GM12878 (cell line): ENCODE results near the gene KRT12. TPM values are rescaled to one million over a fixed set of nuclear protein-coding genes. Genes with fewer than 3 reads are reported as not detected.

Source experiments
- ATAC-seq: fragments of 200-7000 bp; cut with Tn5 transposase; 3 replicates; pipeline ENCODE4 v1.9.1; 2020; ENCODE audit warnings: mild to moderate bottlenecking, moderate library complexity
- BruUV-seq: library from RNA; stranded (reverse); fragments of 400-500 nt; replicated peaks from 2 replicates; lab custom pipeline; 2021; lab: Mats Ljungman, UMichigan
- CTCF ChIA-PET: fragments of 300-600 bp; sonication (Branson Sonifier 250); formaldehyde crosslinking; extraction: SDS; loops from one replicate; lab custom pipeline; 2021; ENCODE audit warnings: inconsistent platforms; lab: Yijun Ruan, JAX
- POLR2A ChIA-PET: fragments of 350-600 bp; formaldehyde crosslinking; extraction: SDS; loops from one replicate; lab custom pipeline; 2021; ENCODE audit warnings: inconsistent platforms; lab: Charles Lee
- RAD21 ChIA-PET: fragments of 300-600 bp; sonication (Branson Sonifier 250); formaldehyde crosslinking; loops from one replicate; lab custom pipeline; 2023; ENCODE audit warnings: antibody characterized with exemption; ENCODE audit not compliant: unreplicated experiment; lab: Charles Lee
- SMC1A ChIA-PET: fragments of 300-600 bp; sonication (Branson Sonifier 250); formaldehyde crosslinking; loops from one replicate; lab custom pipeline; 2023; ENCODE audit not compliant: unreplicated experiment, uncharacterized antibody; lab: Charles Lee
- DNase-seq: peaks from one replicate; pipeline ENCODE4 v3.0.0-alpha.2; 2011; ENCODE audit warnings: low read depth, low spot score
- FAIRE-seq: peaks from 3 replicates; lab custom pipeline; 2011; peaks lifted over from hg19 to GRCh38; lab: Jason Lieb, UNC
- H2AFZ ChIP-seq: 2 replicates; pipeline ENCODE4 v1.6.0; 2011; ENCODE audit warnings: low read depth, low read length, control low read depth; ENCODE audit not compliant: control insufficient read depth
- H3K27ac ChIP-seq: 2 replicates; pipeline ENCODE4 v1.5.1; 2011; ENCODE audit warnings: control low read depth; ENCODE audit not compliant: control insufficient read depth, insufficient read depth
- H3K27me3 ChIP-seq, 2 experiments: replicated peaks in 1 of 2; 2 replicates each; pipeline versions ENCODE4 v1.6.0 to v1.6.1; 2011; ENCODE audit warnings: low read length in 1 of 2; ENCODE audit not compliant: control insufficient read depth in 2 of 2, insufficient read depth in 2 of 2
- H3K36me3 ChIP-seq, 2 experiments: 2 replicates each; pipeline ENCODE4 v1.5.1; 2011; ENCODE audit warnings: low read length in 1 of 2; ENCODE audit not compliant: control insufficient read depth in 2 of 2, insufficient read depth in 2 of 2
- H3K4me1 ChIP-seq: 2 replicates; pipeline ENCODE4 v1.6.1; 2011; ENCODE audit warnings: mild to moderate bottlenecking, low read length, moderate library complexity, mixed read lengths; ENCODE audit not compliant: control insufficient read depth, insufficient read depth
- H3K4me2 ChIP-seq: 2 replicates; pipeline ENCODE4 v1.6.0; 2011; ENCODE audit warnings: control low read depth; ENCODE audit not compliant: control insufficient read depth, insufficient read depth
- H3K4me3 ChIP-seq: fragments of 200-600 bp; sonication (generic); 2 replicates; pipeline ENCODE4 v1.5.1; 2016
- H3K79me2 ChIP-seq: 2 replicates; pipeline ENCODE4 v1.6.0; 2011; ENCODE audit warnings: low read length; ENCODE audit not compliant: control insufficient read depth, insufficient read depth
- H3K9ac ChIP-seq: 2 replicates; pipeline ENCODE4 v1.8.0; 2011; ENCODE audit warnings: low read length, control low read depth, mixed read lengths; ENCODE audit not compliant: control insufficient read depth, insufficient read depth
- H3K9me3 ChIP-seq: replicated peaks from 3 replicates; pipeline ENCODE4 v1.5.1; 2011; ENCODE audit warnings: mild to moderate bottlenecking, low read length; ENCODE audit not compliant: control insufficient read depth, insufficient read depth
- H4K20me1 ChIP-seq: 2 replicates; pipeline ENCODE4 v1.6.0; 2011; ENCODE audit not compliant: control insufficient read depth, insufficient read depth
- BRCA1 ChIP-seq: IDR thresholded peaks from 2 replicates; pipeline ENCODE4 v1.6.1; 2011; ENCODE audit warnings: low read depth, low read length, improper control_type of control experiment
- CBFB ChIP-seq: IDR thresholded peaks from 2 replicates; pipeline ENCODE4 v1.6.1; 2016; ENCODE audit warnings: antibody characterized with exemption, low read depth
- EP300 ChIP-seq, 2 experiments: fragments of 150-350 bp in 1 of 2; IDR thresholded peaks; 2 replicates each; pipeline ENCODE4 v1.6.1; 2011 to 2012; ENCODE audit warnings: low read depth in 2 of 2, low read length in 2 of 2, borderline replicate concordance in 1 of 2, improper control_type of control experiment in 1 of 2, inconsistent platforms in 1 of 2; ENCODE audit not compliant: control insufficient read depth in 1 of 2
- JUNB ChIP-seq: IDR thresholded peaks from 2 replicates; pipeline ENCODE4 v1.6.1; 2016; ENCODE audit warnings: antibody characterized with exemption, mild to moderate bottlenecking
- MTA3 ChIP-seq: IDR thresholded peaks from 2 replicates; pipeline ENCODE4 v1.6.1; 2012; ENCODE audit warnings: low read length, inconsistent platforms, borderline replicate concordance
- NFYA ChIP-seq: IDR thresholded peaks from 2 replicates; pipeline ENCODE4 v1.6.1; 2011; ENCODE audit warnings: low read depth, mild to moderate bottlenecking, low read length, improper control_type of control experiment, borderline replicate concordance
- POLR2A ChIP-seq: IDR thresholded peaks from 2 replicates; pipeline ENCODE4 v1.6.1; 2011; ENCODE audit warnings: low read depth, mild to moderate bottlenecking, low read length
- RAD21 ChIP-seq: IDR thresholded peaks from 2 replicates; pipeline ENCODE4 v1.6.1; 2011; ENCODE audit warnings: mild to moderate bottlenecking, low read depth, low read length, moderate library complexity; ENCODE audit not compliant: insufficient read depth
- RAD51 ChIP-seq: fragments of 450-650 bp; IDR thresholded peaks from 2 replicates; pipeline ENCODE4 v1.6.1; 2016; ENCODE audit warnings: moderate library complexity, mild to moderate bottlenecking, inconsistent platforms
- RB1 ChIP-seq: fragments of 450-650 bp; formaldehyde crosslinking; IDR thresholded peaks from 2 replicates; pipeline ENCODE4 v1.6.1; 2017; ENCODE audit warnings: mild to moderate bottlenecking, borderline replicate concordance
- SIN3A ChIP-seq: IDR thresholded peaks from 2 replicates; pipeline ENCODE4 v1.6.1; 2012; ENCODE audit warnings: low read depth, low read length, improper control_type of control experiment
- SMAD5 ChIP-seq: IDR thresholded peaks from 2 replicates; pipeline ENCODE4 v1.6.1; 2016; ENCODE audit warnings: antibody characterized with exemption, low read depth
- ZBED1 ChIP-seq: IDR thresholded peaks from 2 replicates; pipeline ENCODE4 v1.6.1; 2016; ENCODE audit warnings: borderline replicate concordance
- ZZZ3 ChIP-seq: IDR thresholded peaks from 2 replicates; pipeline ENCODE4 v1.6.1; 2011; ENCODE audit warnings: low read depth; ENCODE audit not compliant: control insufficient read depth, insufficient read length
- WGBS: methylation state at CpG from one replicate; pipeline ENCODE4 v1.1.6; 2016; ENCODE audit warnings: low lambda C conversion rate; ENCODE audit not compliant: insufficient replicate concordance, insufficient coverage; ENCODE audit errors: missing lambda C conversion rate; 5-methylcytosine and 5-hydroxymethylcytosine counted together
- in situ Hi-C: fragments of 300-500 bp; cut with MboI; formaldehyde crosslinking; loops from 9 replicates; pipeline ENCODE4 v1.14.3; 2018; ENCODE audit warnings: mixed read lengths
- intact Hi-C: fragments of 100-400 bp; cut with micrococcal nuclease; formaldehyde crosslinking; loops from one replicate; pipeline ENCODE4 v1.14.2; 2022; ENCODE audit not compliant: unreplicated experiment
- polyA plus RNA-seq, 11 experiments: library from polyadenylated mRNA; depleted of rRNA in 4 of 11; unstranded in 6 of 11; stranded (reverse) in 5 of 11; fragments of >200 nt; fragmentation: Nextera tagmentation in 4 of 11; fragmentation: Illumina TruSeq in 1 of 11; extraction: Ambion mirVana in 4 of 11; extraction: Trizol in 1 of 11; gene quantifications; 1 replicate in 1 of 11; 2 replicates in 10 of 11; pipeline versions ENCODE4 v1.2.1 to v1.2.3, GENCODE V29; 2011 to 2016; ENCODE audit warnings: inconsistent platforms in 2 of 11, missing spikeins in 2 of 11, low read depth in 1 of 11
- total RNA-seq, 4 experiments: library from RNA; depleted of rRNA in 3 of 4; stranded (reverse); fragments of >200 nt in 3 of 4; fragmentation: Illumina TruSeq in 1 of 4; extraction: Trizol in 1 of 4; gene quantifications; 2 replicates each; pipeline versions ENCODE4 v1.2.1 to v1.2.3, GENCODE V29; 2013 to 2021
- TF ChIP-seq, protein P1 (sequence below): fragments of 450-650 bp; IDR thresholded peaks from 2 replicates; pipeline ENCODE4 v1.6.1; 2017; ENCODE audit warnings: low read depth, mild to moderate bottlenecking, moderate library complexity
- TF ChIP-seq, protein P2 (sequence below): fragments of 450-650 bp; IDR thresholded peaks from 2 replicates; pipeline ENCODE4 v1.6.1; 2018; ENCODE audit warnings: borderline replicate concordance, mild to moderate bottlenecking; ENCODE audit not compliant: partially characterized antibody
- TF ChIP-seq, protein P3 (sequence below): IDR thresholded peaks from 2 replicates; pipeline ENCODE4 v1.6.1; 2011; ENCODE audit warnings: borderline replicate concordance, low read depth, mild to moderate bottlenecking, moderate library complexity, low read length; ENCODE audit not compliant: insufficient read depth, poor library complexity, severe bottlenecking

The KRT12 gene
- total and polyA plus RNA-seq, 10 of the 15 experiments (the other 5 are each of a cell fraction or from before 2014, with no cell fraction given): not detected

DNA sequence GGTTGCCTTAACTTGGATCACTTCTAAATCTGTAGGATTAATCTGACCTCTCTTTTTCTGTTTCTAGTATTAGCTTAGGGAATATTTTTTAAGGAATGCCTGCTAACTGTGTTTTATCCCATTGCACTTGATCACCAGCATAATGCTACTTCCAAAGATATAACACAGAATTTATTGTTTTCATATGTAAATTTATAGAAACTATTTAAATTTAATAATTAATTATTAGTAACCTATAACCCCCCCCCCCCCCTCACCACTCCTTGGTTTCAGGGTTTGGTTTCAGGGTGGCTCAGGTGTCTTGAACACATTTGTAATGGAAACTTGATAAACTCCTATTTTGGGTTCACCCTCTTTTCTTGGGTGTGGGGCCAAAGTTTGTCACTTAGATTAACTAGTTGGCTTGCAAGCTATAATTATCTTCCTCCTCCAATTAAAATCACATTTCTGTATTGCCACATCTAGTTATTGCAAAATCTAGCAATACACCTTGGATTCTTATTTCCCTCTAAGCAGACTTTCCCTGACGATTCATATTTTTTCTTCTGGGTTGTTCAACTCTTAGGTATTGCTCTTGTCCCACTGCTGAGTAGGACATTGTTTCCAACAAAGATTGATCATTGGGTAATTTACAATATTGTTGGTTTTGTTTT is 18.3 kb downstream of the KRT12 start (continued):
- no peak for TF ChIP-seq NFYA
- TF ChIP-seq, protein P1, sequence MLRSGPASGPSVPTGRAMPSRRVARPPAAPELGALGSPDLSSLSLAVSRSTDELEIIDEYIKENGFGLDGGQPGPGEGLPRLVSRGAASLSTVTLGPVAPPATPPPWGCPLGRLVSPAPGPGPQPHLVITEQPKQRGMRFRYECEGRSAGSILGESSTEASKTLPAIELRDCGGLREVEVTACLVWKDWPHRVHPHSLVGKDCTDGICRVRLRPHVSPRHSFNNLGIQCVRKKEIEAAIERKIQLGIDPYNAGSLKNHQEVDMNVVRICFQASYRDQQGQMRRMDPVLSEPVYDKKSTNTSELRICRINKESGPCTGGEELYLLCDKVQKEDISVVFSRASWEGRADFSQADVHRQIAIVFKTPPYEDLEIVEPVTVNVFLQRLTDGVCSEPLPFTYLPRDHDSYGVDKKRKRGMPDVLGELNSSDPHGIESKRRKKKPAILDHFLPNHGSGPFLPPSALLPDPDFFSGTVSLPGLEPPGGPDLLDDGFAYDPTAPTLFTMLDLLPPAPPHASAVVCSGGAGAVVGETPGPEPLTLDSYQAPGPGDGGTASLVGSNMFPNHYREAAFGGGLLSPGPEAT: no peak

DNA sequence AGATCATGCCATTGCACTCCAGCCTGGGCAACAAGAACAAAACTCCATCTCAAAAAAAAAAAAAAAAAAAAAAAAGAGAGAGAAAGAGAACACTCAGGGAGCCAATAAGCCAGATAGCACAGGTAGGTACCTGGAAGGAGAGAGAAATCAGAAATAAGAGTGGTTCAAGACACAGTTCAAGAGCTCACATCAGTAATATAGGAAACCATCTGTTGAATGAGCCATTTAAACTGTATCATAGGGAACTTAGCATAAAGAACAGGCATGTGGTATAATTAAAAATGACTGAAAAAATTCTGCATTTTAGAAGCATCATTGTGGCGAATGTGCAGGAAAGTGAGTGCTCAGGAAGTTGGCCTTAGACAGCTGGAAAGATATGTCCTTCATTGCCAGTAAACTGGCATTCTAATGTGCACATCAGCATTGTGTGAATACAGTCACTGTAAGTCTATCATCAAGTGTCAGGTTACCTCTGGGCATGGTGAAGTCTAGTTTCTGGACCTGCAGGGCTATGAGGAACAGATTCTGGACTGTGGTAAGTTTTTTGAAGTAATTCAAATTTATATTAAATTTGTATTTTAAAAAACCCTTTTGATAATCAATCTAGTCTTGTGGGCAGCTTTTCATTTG is 20.4 kb downstream of the KRT12 start:
- no peak for TF ChIP-seq SIN3A
- no peak for TF ChIP-seq CBFB
- no peak for TF ChIP-seq EP300 (IDR thresholded peaks at IDR 0.05; ENCODE audit: borderline replicate concordance in 1 of 2, control insufficient read depth in 1 of 2, low read depth in 2 of 2, low read length in 2 of 2)
- TF ChIP-seq ZZZ3: no peak
- TF ChIP-seq ZBED1: no peak
- TF ChIP-seq JUNB: no peak
- TF ChIP-seq RAD51: no peak
- TF ChIP-seq POLR2A: no peak
- no peak for TF ChIP-seq BRCA1
- TF ChIP-seq SMAD5: no peak
- TF ChIP-seq, protein P2, sequence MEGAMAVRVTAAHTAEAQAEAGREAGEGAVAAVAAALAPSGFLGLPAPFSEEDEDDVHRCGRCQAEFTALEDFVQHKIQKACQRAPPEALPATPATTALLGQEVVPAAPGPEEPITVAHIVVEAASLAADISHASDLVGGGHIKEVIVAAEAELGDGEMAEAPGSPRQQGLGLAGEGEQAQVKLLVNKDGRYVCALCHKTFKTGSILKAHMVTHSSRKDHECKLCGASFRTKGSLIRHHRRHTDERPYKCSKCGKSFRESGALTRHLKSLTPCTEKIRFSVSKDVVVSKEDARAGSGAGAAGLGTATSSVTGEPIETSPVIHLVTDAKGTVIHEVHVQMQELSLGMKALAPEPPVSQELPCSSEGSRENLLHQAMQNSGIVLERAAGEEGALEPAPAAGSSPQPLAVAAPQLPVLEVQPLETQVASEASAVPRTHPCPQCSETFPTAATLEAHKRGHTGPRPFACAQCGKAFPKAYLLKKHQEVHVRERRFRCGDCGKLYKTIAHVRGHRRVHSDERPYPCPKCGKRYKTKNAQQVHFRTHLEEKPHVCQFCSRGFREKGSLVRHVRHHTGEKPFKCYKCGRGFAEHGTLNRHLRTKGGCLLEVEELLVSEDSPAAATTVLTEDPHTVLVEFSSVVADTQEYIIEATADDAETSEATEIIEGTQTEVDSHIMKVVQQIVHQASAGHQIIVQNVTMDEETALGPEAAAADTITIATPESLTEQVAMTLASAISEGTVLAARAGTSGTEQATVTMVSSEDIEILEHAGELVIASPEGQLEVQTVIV: no peak
- TF ChIP-seq, protein P3, sequence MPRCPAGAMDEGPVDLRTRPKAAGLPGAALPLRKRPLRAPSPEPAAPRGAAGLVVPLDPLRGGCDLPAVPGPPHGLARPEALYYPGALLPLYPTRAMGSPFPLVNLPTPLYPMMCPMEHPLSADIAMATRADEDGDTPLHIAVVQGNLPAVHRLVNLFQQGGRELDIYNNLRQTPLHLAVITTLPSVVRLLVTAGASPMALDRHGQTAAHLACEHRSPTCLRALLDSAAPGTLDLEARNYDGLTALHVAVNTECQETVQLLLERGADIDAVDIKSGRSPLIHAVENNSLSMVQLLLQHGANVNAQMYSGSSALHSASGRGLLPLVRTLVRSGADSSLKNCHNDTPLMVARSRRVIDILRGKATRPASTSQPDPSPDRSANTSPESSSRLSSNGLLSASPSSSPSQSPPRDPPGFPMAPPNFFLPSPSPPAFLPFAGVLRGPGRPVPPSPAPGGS: no peak
- TF ChIP-seq RAD21: no peak
- no peak for TF ChIP-seq MTA3
- TF ChIP-seq RB1: no peak
- SMC1A ChIA-PET: interaction anchor here (1.1 to 3.3 kb wide), 2 partner anchors 10 to 12 kb away, joined by 3 to 11 read pairs; no protein-coding TSS in a partner anchor
- FAIRE-seq (no peak), ATAC-seq (no peak), DNase-seq (no peak)
- Histone ChIP-seq H3K4me3 (no peak overlapping the region), H3K79me2 (no peaks in the 10 kb centered on the region), H3K4me2 (no peak overlapping the region), H3K27me3 (no peaks in the 10 kb centered on the region; a peak in 1 of 4 replicates), H3K4me1 (no peaks in the 10 kb centered on the region), H3K9ac (no peak overlapping the region), H4K20me1 (no peaks in the 10 kb centered on the region), H3K27ac (no peak overlapping the region), H3K36me3 (no peaks in the 10 kb centered on the region), H2AFZ (no peak overlapping the region), H3K9me3 (no peaks in the 10 kb centered on the region)
- POLR2A ChIA-PET: interaction anchor here (0.7 kb wide), 1 partner anchor 112 kb away, joined by 4 read pairs; no protein-coding TSS in a partner anchor
- in situ Hi-C loops (no loop called here), intact Hi-C loops (no loop called here)
- WGBS: 33% methylated on average over 1 of the region's 1 CpG
- CTCF ChIA-PET: interaction anchor here (1.2 to 1.4 kb wide), 2 partner anchors 10 to 11 kb away, joined by 3 to 6 read pairs; no protein-coding TSS in a partner anchor
- RAD21 ChIA-PET: no interaction called here
- no TSS peak for BruUV-seq
